WTC11 (cell line): Measurements from ENCODE around the gene CEP192.

Experiments used
- JAZF1 ChIP-seq: fragments of 250-450 bp; sonication (Bioruptor Pico); IDR thresholded peaks from 2 replicates; pipeline ENCODE4 v1.9.0; 2021; ENCODE audit warnings: moderate library complexity, mild to moderate bottlenecking, inconsistent platforms
- NFATC4 ChIP-seq: fragments of 250-450 bp; sonication (Bioruptor Pico); IDR thresholded peaks from 2 replicates; pipeline ENCODE4 v1.9.0; 2021; ENCODE audit warnings: mild to moderate bottlenecking

DNA sequence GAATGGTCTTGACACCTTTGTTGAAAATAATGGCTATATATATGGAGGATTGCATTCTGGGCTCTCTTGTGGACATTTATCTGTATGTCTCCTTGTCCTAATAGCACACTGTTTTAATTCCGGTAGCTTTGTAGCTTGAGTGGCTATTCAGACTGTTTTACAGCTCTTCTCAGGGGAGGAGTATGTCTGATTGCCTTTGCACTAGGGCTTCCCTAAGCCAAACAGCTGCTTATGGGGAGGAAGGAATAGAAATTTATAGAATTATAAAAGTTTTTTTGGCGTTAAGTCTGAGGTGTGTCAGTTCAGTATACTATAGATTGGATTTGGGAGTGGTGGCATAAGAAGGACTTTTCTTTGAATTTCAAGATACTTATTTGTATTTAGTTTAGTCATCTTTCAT lies 30.8 kb upstream of the CEP192 start:
- TF ChIP-seq JAZF1 (CRISPR knock-in tag) (no peak), NFATC4 (CRISPR knock-in tag) (no peak)
